Measurements from ENCODE around the gene BDKRB2. TPM values are rescaled to one million over a fixed set of nuclear protein-coding genes. Genes with fewer than 3 reads are reported as not detected.
A peak's percentile ranks its signal among the peaks of the same experiment; 100 is the strongest.

BDKRB2 gene
- total RNA-seq, 2 donors from 2014 or later = 11.3 to 23.3 TPM

DNA sequence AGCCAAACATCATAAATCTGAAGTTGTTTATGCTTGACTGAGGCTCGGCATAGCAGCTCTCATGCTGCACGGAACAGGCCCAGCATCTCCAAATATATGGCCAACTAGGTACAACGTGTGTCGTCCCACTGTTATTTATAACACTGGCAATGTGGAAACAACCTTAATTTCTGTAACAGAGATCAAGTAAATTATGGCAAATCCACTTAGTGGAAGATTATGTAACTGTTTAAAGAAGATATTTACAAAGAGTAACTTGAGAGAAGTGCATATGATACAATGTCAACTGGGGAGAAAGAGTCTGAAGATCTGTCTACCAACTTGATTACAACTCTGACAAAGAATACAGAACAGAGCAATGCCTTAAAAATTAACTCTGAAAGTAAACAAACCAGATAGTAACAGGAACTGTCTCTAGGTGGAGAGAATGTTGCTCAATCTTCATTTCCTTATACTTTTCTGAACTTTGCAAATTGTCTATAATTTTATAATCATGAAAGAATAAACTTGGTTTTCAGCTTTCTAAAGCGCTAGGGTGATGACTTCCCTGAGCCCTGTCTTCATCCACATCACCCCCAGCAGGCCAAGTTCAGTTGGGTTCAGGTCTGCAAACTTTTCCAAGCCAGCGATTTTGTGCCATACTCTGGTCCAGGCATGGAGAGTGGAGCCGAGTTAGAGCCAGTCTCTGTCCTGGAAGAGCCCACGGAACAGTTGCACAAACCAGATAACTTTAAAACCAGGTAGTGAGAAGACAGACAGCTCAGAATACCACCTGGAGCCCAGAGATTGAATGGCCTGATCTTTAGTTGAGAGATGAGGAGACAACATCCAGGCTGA is 44.3 kb upstream of the BDKRB2 start:
- intact Hi-C loops (cut with DNase I) = no loop called here
- H3K27ac ChIP-seq = peak overlapping the region; percentile 51

DNA sequence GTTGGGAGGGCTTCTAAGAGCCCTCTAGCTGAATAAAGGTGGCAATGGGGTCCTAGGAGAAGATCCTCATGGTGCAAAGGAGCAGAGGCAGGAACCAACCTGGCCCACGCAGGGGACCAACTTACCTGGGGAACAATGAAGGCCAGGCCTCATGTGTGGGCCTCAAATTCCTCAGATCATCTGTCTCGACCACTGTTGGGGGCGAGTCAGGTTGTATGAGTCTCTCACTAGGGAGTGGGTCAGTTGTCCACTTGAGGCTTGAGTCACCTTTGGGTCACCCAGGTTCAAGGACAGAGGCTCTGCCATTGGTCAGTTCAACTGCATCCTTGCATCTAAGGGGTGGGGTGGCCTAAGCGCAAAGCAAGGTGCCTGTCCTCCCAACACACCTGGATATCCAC is 43.7 kb upstream of the BDKRB2 start:
- TF ChIP-seq, protein P1, sequence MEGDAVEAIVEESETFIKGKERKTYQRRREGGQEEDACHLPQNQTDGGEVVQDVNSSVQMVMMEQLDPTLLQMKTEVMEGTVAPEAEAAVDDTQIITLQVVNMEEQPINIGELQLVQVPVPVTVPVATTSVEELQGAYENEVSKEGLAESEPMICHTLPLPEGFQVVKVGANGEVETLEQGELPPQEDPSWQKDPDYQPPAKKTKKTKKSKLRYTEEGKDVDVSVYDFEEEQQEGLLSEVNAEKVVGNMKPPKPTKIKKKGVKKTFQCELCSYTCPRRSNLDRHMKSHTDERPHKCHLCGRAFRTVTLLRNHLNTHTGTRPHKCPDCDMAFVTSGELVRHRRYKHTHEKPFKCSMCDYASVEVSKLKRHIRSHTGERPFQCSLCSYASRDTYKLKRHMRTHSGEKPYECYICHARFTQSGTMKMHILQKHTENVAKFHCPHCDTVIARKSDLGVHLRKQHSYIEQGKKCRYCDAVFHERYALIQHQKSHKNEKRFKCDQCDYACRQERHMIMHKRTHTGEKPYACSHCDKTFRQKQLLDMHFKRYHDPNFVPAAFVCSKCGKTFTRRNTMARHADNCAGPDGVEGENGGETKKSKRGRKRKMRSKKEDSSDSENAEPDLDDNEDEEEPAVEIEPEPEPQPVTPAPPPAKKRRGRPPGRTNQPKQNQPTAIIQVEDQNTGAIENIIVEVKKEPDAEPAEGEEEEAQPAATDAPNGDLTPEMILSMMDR (IDR thresholded peaks at IDR 0.05) = no peak
- intact Hi-C loops (cut with DNase I) = no loop called here
- Histone ChIP-seq H3K36me3 (no peaks in the 10 kb centered on the region), H3K4me1 (peaks cover 2% of the 10 kb centered on the region), H3K27ac (peak overlapping the region; percentile 51), H3K9me3 (no peaks in the 10 kb centered on the region), H3K4me3 (no peak overlapping the region), H3K27me3 (no peaks in the 10 kb centered on the region), H3K9ac (ENCODE audit: low read depth in 2 of 2, low read length in 2 of 2) (no peak overlapping the region)
- peak; percentile 15 for DNase-seq

More for the DNA sequence above, 44.3 kb upstream of the BDKRB2 start:
- DNase-seq = peak; percentile 20
- TF ChIP-seq, protein P1 (IDR thresholded peaks at IDR 0.05) = no peak
- no peak overlapping the region for H3K9ac ChIP-seq (ENCODE audit: low read depth in 2 of 2, low read length in 2 of 2)
- H3K36me3 ChIP-seq = no peaks in the 10 kb centered on the region
- no peaks in the 10 kb centered on the region for H3K9me3 ChIP-seq
- H3K27me3 ChIP-seq = no peaks in the 10 kb centered on the region
- no peak overlapping the region for H3K4me3 ChIP-seq
- peaks cover 2% of the 10 kb centered on the region for H3K4me1 ChIP-seq

DNA sequence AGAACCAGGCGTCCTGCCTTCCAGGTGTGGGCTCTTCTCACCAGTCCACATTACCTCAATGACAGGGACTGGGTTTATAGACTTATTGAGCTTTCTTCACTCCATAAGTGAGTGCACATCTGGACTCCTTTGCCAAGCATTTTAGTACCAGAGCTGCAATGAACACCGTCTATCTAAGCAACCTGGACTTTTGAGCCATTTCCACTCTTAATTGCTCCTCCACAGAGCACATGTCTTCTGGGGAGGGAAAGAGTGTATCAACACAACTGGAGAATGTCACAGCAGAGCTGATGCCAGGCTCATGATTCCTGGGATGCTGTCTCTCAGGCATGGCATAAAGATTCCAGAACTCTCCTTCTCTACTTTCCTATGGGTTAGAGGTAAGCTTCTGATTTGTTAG is 43.0 kb upstream of the BDKRB2 start:
- Histone ChIP-seq H3K36me3 (no peaks in the 10 kb centered on the region), H3K27me3 (no peaks in the 10 kb centered on the region), H3K27ac (no peak overlapping the region), H3K4me1 (peaks cover 5% of the 10 kb centered on the region), H3K4me3 (no peak overlapping the region), H3K9me3 (no peaks in the 10 kb centered on the region), H3K9ac (ENCODE audit: low read depth in 2 of 2, low read length in 2 of 2) (no peak overlapping the region)
- intact Hi-C loops (cut with DNase I) = no loop called here
- TF ChIP-seq, protein P1 (IDR thresholded peaks at IDR 0.05) = no peak
- DNase-seq = peak; percentile 13

DNA sequence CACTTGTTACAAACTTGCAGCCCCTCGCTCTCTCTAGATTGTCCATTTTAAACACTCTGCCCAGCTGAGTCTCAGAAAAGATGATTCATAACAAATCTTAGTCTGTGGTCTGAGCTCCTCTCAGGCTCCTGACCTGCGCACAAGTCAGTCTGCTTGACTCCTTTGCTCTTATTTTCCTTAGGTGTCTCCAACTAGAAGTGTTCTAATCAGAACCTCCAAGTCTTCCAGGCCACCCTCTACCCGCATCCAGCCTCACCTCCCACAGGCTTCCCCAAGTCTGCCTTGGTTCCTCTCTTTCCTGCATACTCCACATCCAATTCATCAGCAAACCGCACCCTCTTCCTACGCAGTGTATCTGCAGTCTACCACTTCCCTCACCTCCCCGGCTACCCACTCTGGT is 42.4 kb upstream of the BDKRB2 start:
- H3K27ac ChIP-seq = no peak overlapping the region
- H3K4me3 ChIP-seq = no peak overlapping the region
- H3K9ac ChIP-seq (ENCODE audit: low read depth in 2 of 2, low read length in 2 of 2) = no peak overlapping the region
- peak; percentile 11 for DNase-seq
- TF ChIP-seq, protein P1 (IDR thresholded peaks at IDR 0.05) = no peak
- no peaks in the 10 kb centered on the region for H3K9me3 ChIP-seq
- H3K4me1 ChIP-seq = peaks cover 8% of the 10 kb centered on the region
- intact Hi-C loops (cut with DNase I) = no loop called here
- no peaks in the 10 kb centered on the region for H3K27me3 ChIP-seq
- H3K36me3 ChIP-seq = no peaks in the 10 kb centered on the region

DNA sequence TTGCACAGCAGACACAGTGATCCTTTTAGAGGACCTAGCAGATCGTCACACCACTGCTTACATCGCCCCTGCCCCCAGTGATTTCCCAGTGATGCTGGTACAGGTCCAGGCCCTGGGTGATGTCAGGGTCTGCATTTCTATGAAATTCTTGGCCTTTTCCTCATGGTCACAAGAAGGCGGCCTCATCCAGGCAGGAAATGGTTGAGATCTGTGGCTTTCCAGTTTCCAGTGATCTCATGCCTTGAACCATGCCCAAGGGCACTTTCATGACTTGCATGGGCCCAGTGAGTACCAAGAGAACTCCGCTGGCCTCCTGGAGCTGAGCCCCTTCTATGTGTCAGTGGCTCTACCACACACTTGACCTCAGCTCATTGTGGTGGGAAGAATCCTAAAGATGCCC is 41.9 kb upstream of the BDKRB2 start:
- Histone ChIP-seq H3K4me1 (peaks cover 8% of the 10 kb centered on the region), H3K9me3 (no peaks in the 10 kb centered on the region), H3K27me3 (no peaks in the 10 kb centered on the region), H3K27ac (no peak overlapping the region), H3K36me3 (no peaks in the 10 kb centered on the region), H3K4me3 (no peak overlapping the region), H3K9ac (ENCODE audit: low read depth in 2 of 2, low read length in 2 of 2) (no peak overlapping the region)
- intact Hi-C loops (cut with DNase I) = no loop called here
- TF ChIP-seq, protein P1 (IDR thresholded peaks at IDR 0.05) = no peak
- peak; percentile 6 for DNase-seq
